Measurements from ENCODE around the gene CLEC10A. TPM values are rescaled to one million over a fixed set of nuclear protein-coding genes. Genes with fewer than 3 reads are reported as not detected.

CLEC10A gene
- polyA plus RNA-seq, 1 donor: 9.7 TPM

DNA sequence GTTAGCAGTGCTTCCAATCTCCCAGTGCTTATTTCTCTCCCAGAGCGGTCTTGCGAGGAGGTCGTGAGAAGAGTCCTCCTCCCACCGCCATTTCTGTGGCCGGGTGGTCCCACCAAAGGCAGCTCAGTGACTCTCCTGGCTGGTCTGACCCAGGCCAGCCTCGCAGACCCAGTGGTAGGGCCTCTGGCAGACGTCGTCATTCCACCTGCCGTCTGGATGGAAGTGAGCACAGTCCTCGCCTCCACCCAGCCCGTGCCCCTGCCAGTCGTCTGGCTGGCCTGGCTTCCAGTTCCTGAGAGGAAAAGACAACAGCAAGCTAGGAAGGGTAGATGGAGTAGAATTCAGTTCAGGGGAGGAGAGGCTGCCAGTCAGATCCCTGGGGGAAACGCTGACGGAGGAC lies 5.1 kb downstream of the CLEC10A start:
- H3K27me3 ChIP-seq (ENCODE audit: control insufficient read depth, insufficient read depth, low read length): peaks cover 2% of the 10 kb centered on the region
- no peak overlapping the region for H3K4me3 ChIP-seq (ENCODE audit: low read length)
- no peaks in the 10 kb centered on the region for H3K9me3 ChIP-seq (ENCODE audit: control insufficient read depth, low read depth, low read length)
- H3K36me3 ChIP-seq (ENCODE audit: control insufficient read depth, insufficient read depth, low read length): no peaks in the 10 kb centered on the region
- no peak for DNase-seq
- no peak overlapping the region for H3K27ac ChIP-seq (ENCODE audit: low read length)
- H3K4me1 ChIP-seq (ENCODE audit: control insufficient read depth, insufficient read depth, low read length): no peaks in the 10 kb centered on the region
- WGBS (ENCODE audit: insufficient coverage, low lambda C conversion rate): no CpG with 5 or more reads among the region's 14 CpGs

DNA sequence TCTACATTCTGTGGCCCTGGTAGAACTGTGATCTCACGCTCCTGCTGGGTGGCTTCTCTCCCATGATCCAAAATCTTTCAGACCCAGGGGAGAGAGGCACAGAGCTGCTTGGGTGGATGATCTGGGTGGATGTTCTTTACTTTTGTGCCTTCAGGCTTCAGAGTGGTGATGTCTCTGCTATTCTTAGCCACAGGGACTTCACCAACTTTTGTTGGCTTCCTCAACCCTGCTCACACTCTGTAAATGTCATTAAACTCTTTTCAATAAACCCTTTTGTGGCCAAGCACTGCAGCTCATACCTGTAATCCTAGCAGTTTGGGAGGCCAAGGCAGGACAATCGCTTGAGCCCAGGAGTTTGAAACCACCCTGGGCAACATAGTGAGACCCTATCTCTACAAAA lies 7.6 kb downstream of the CLEC10A start:
- peaks cover 2% of the 10 kb centered on the region for H3K27me3 ChIP-seq (ENCODE audit: control insufficient read depth, insufficient read depth, low read length)
- peaks cover 3% of the 10 kb centered on the region for H3K9me3 ChIP-seq (ENCODE audit: control insufficient read depth, low read depth, low read length)
- WGBS (ENCODE audit: insufficient coverage, low lambda C conversion rate): no CpG with 5 or more reads among the region's 2 CpGs
- H3K27ac ChIP-seq (ENCODE audit: low read length): no peak overlapping the region
- no peak for DNase-seq
- no peak overlapping the region for H3K4me3 ChIP-seq (ENCODE audit: low read length)
- H3K4me1 ChIP-seq (ENCODE audit: control insufficient read depth, insufficient read depth, low read length): no peaks in the 10 kb centered on the region
- no peaks in the 10 kb centered on the region for H3K36me3 ChIP-seq (ENCODE audit: control insufficient read depth, insufficient read depth, low read length)

DNA sequence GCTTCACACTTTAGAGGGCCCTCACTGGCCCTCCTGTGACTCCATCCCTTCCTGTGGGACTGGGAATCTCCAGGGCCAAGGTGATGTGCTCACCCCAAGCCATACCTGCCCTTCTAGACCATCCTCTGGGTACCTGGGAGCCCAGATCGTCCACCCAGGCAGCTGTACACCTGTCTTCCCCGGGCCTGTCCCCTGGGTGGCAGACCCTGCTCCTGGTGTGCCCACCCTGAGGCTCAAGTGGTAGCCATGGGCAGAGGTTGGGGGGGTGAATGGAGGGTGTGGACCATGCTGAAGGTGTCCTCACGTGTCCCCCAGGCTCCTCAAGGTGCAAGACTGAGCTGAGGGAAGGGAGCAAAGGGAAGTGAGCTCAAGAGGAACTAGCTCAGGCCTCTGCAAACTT lies 9.3 kb downstream of the CLEC10A start:
- DNase-seq: no peak
- peaks cover 2% of the 10 kb centered on the region for H3K27me3 ChIP-seq (ENCODE audit: control insufficient read depth, insufficient read depth, low read length)
- no peaks in the 10 kb centered on the region for H3K4me1 ChIP-seq (ENCODE audit: control insufficient read depth, insufficient read depth, low read length)
- H3K4me3 ChIP-seq (ENCODE audit: low read length): no peak overlapping the region
- no peak overlapping the region for H3K27ac ChIP-seq (ENCODE audit: low read length)
- peaks cover 3% of the 10 kb centered on the region for H3K9me3 ChIP-seq (ENCODE audit: control insufficient read depth, low read depth, low read length)
- H3K36me3 ChIP-seq (ENCODE audit: control insufficient read depth, insufficient read depth, low read length): no peaks in the 10 kb centered on the region
- WGBS (ENCODE audit: insufficient coverage, low lambda C conversion rate): no CpG with 5 or more reads among the region's 3 CpGs

DNA sequence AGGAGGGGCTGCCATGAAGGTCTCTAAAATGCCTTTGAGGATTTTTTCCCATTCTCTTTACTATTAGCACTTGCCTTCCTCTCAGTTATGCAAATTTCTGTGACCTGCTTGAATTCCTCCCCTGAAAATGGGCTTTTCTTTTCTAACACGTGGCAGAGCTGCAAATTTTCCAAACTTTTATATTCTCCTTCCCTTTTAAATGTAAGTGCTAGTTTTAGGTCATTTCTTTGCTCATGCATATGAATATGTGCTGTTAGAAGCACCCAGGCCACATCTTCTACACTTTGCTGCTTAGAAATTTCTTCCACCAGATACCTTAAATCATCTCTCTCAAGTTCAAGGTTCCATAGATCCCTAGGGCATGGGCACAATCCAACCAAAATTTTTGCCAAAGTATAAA lies 11.8 kb downstream of the CLEC10A start:
- WGBS (ENCODE audit: insufficient coverage, low lambda C conversion rate): 10% methylated on average over 1 of the region's 1 CpG

DNA sequence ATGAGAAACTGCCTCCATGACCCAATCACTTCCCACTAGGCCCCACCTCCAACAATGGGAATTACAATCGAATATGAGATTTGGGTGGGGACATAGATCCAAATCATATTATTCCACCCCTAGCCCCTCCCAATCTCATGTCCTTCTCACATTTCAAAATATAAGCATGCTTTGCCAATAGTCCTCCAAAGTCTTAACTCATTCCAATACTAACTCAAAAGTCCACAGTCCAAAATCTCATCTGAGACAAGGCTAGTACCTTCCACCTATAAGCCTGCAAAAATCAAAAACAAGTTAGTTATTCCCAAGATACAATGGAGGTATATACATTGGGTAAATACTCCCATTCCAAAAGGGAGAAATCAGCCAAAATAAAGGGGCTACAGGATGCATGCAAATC lies 12.9 kb downstream of the CLEC10A start:
- Histone ChIP-seq H3K27ac (ENCODE audit: low read length) (no peak overlapping the region), H3K9me3 (ENCODE audit: control insufficient read depth, low read depth, low read length) (peaks cover 3% of the 10 kb centered on the region), H3K4me1 (ENCODE audit: control insufficient read depth, insufficient read depth, low read length) (no peaks in the 10 kb centered on the region), H3K27me3 (ENCODE audit: control insufficient read depth, insufficient read depth, low read length) (peaks cover 2% of the 10 kb centered on the region), H3K36me3 (ENCODE audit: control insufficient read depth, insufficient read depth, low read length) (no peaks in the 10 kb centered on the region), H3K4me3 (ENCODE audit: low read length) (no peak overlapping the region)
- WGBS (ENCODE audit: insufficient coverage, low lambda C conversion rate): no CpG with 5 or more reads among the region's 1 CpG
- no peak for DNase-seq

More for the DNA sequence above, 11.8 kb downstream of the CLEC10A start:
- no peak for DNase-seq
- Histone ChIP-seq H3K27me3 (ENCODE audit: control insufficient read depth, insufficient read depth, low read length) (peaks cover 2% of the 10 kb centered on the region), H3K9me3 (ENCODE audit: control insufficient read depth, low read depth, low read length) (peaks cover 3% of the 10 kb centered on the region), H3K36me3 (ENCODE audit: control insufficient read depth, insufficient read depth, low read length) (no peaks in the 10 kb centered on the region), H3K4me3 (ENCODE audit: low read length) (no peak overlapping the region), H3K27ac (ENCODE audit: low read length) (no peak overlapping the region), H3K4me1 (ENCODE audit: control insufficient read depth, insufficient read depth, low read length) (no peaks in the 10 kb centered on the region)

DNA sequence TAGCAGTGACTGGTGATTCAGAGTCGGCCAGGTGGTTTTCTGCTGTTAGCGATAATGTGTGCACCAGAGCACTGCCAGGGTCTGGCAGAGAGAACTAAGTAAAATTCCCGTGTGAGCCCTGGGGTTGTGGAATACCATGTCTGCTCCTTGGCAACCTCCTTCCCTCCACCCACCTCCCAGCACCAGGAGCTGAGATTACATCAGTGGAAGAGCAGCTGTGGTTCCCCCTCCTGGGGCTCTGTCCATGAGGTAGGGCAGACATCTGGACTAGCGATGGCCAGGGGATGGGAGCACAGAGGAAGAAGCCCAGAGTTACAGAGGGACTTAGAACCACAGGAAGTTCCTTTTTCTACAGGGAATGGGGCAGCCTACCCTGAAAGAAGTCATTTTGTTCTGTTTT lies 15.8 kb downstream of the CLEC10A start:
- no peaks in the 10 kb centered on the region for H3K4me1 ChIP-seq (ENCODE audit: control insufficient read depth, insufficient read depth, low read length)
- no peak for DNase-seq
- WGBS (ENCODE audit: insufficient coverage, low lambda C conversion rate): no CpG with 5 or more reads among the region's 4 CpGs

DNA sequence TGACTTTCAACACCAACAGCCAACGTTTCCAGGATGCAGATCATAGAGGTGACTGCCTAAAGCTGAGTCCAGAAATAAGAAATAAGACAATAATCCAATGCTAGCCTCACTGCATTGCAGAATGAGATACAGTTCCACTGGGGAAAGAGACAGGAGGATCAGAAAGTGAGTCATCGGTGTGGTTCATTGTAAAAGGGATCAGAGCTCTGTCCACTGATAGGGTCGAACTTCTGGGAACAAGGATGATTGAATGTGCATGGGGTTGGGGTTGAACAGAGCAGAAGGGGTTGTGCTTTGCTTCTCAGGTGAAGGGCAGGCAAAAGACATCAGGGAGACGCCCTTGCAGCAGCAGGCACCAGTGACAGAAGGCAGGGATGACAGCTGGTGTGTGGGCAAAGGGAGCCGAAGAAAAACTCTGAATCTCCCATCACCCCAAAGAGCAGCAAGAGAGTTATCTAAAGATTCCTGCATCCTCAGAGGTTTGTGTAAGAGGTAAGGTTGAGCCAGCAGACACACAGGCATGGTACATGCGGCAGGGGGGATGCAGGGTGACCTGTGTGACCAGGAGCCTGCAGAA lies 16.4 kb downstream of the CLEC10A start:
- no peak overlapping the region for H3K27ac ChIP-seq (ENCODE audit: low read length)
- 14% methylated on average over 1 of the region's 6 CpGs for WGBS (ENCODE audit: insufficient coverage, low lambda C conversion rate)
- no peak for DNase-seq
- H3K4me1 ChIP-seq (ENCODE audit: control insufficient read depth, insufficient read depth, low read length): no peaks in the 10 kb centered on the region
- H3K36me3 ChIP-seq (ENCODE audit: control insufficient read depth, insufficient read depth, low read length): no peaks in the 10 kb centered on the region
- peaks cover 2% of the 10 kb centered on the region for H3K27me3 ChIP-seq (ENCODE audit: control insufficient read depth, insufficient read depth, low read length)
- no peaks in the 10 kb centered on the region for H3K9me3 ChIP-seq (ENCODE audit: control insufficient read depth, low read depth, low read length)
- H3K4me3 ChIP-seq (ENCODE audit: low read length): no peak overlapping the region

More for the DNA sequence above, 15.8 kb downstream of the CLEC10A start:
- H3K27me3 ChIP-seq (ENCODE audit: control insufficient read depth, insufficient read depth, low read length): peaks cover 2% of the 10 kb centered on the region
- H3K36me3 ChIP-seq (ENCODE audit: control insufficient read depth, insufficient read depth, low read length): no peaks in the 10 kb centered on the region
- H3K4me3 ChIP-seq (ENCODE audit: low read length): no peak overlapping the region
- peaks cover under 1% of the 10 kb centered on the region for H3K9me3 ChIP-seq (ENCODE audit: control insufficient read depth, low read depth, low read length)
- no peak overlapping the region for H3K27ac ChIP-seq (ENCODE audit: low read length)

DNA sequence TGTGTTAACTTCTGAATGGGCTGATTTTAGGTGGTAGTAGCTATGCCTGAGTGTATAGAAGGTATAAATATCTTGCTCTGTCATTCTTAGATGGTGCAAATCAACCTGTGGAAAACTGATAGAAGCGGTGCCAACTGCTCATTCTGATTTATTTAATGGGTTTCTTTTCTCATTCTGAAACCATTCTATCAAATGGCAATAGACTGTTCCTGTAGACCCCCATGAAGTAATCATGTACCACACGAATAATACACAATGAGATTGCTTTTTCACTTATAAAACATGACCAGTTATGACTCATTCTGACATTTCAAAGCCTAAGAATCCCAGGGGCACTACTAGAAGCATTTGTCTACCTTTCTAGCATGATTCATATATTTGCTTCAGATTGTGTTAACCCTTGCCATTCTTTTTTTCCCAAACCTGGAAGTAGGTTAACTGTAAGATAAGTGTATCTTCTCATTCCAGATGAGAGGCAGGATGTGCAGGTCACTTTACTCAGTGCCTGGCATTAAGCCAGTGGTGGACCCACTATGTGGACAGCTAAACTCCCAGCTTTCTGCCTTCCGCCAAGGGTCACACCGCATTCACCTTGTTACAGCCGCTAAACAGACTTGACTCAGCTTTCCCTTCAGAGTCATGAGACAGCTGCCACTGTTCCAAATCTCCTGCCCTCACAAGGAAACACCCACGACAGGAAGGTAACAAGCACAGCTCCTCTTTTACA lies 19.7 kb downstream of the CLEC10A start:
- Histone ChIP-seq H3K27me3 (ENCODE audit: control insufficient read depth, insufficient read depth, low read length) (peaks cover 2% of the 10 kb centered on the region), H3K36me3 (ENCODE audit: control insufficient read depth, insufficient read depth, low read length) (no peaks in the 10 kb centered on the region), H3K9me3 (ENCODE audit: control insufficient read depth, low read depth, low read length) (no peaks in the 10 kb centered on the region), H3K4me3 (ENCODE audit: low read length) (no peak overlapping the region), H3K4me1 (ENCODE audit: control insufficient read depth, insufficient read depth, low read length) (no peaks in the 10 kb centered on the region), H3K27ac (ENCODE audit: low read length) (no peak overlapping the region)
- 67% methylated on average over 3 of the region's 6 CpGs for WGBS (ENCODE audit: insufficient coverage, low lambda C conversion rate)
- DNase-seq: no peak

DNA sequence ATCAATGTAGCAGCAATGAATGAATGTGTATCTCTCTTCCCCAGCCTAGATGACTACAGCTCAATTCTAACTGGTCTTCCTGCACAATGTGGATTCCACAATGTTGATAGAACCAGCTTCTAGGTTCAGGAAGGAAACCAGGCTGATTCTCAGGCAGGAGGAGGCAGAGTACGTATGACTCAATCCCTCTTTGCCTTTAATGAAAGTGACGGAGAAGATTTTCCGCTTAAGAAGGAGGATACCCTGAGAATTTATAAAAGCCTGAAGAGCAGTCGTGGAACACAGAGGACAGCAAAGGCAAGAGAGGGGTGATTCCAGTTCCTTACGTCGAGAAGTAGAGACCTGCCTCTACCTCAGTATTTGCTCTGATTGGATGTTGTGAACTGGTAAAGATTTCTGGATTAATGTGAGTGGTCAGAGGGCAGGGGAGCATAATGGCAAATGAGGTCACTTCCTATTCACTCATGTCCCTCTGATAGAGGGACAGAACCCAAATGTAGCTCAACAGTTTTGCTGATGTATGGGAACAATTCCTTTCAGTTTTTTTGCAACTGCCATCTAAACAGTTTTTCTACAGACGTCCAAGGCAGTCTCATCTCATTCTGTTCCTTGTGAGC lies 21.1 kb downstream of the CLEC10A start:
- Histone ChIP-seq H3K4me1 (ENCODE audit: control insufficient read depth, insufficient read depth, low read length) (no peaks in the 10 kb centered on the region), H3K27me3 (ENCODE audit: control insufficient read depth, insufficient read depth, low read length) (peaks cover 2% of the 10 kb centered on the region), H3K36me3 (ENCODE audit: control insufficient read depth, insufficient read depth, low read length) (no peaks in the 10 kb centered on the region), H3K4me3 (ENCODE audit: low read length) (no peak overlapping the region), H3K9me3 (ENCODE audit: control insufficient read depth, low read depth, low read length) (no peaks in the 10 kb centered on the region), H3K27ac (ENCODE audit: low read length) (no peak overlapping the region)
- no peak for DNase-seq
- 77% methylated on average over 4 of the region's 7 CpGs for WGBS (ENCODE audit: insufficient coverage, low lambda C conversion rate)

DNA sequence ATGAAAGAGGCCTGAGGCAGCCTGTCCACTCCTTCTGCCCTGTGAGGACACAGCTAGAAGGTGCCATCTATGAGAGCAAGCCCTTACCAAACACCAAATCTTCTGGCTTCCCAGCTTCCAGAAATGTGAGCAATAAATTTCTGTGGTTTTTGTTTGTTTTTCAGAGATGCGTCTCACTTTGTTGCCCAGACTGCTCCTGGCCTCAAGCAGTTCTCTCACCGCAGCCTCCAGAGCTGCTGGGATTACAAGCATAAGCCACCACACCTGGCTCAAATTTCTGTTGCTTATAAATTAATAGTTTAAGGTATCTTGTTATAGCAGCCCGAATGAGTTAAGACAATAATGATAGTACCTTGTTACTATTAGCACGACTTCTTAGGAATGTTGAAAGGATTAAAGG lies 23.7 kb downstream of the CLEC10A start:
- no peak overlapping the region for H3K27ac ChIP-seq (ENCODE audit: low read length)
- H3K9me3 ChIP-seq (ENCODE audit: control insufficient read depth, low read depth, low read length): no peaks in the 10 kb centered on the region
- no peaks in the 10 kb centered on the region for H3K36me3 ChIP-seq (ENCODE audit: control insufficient read depth, insufficient read depth, low read length)
- no CpG with 5 or more reads among the region's 4 CpGs for WGBS (ENCODE audit: insufficient coverage, low lambda C conversion rate)
- H3K27me3 ChIP-seq (ENCODE audit: control insufficient read depth, insufficient read depth, low read length): peaks cover 7% of the 10 kb centered on the region
- no peaks in the 10 kb centered on the region for H3K4me1 ChIP-seq (ENCODE audit: control insufficient read depth, insufficient read depth, low read length)
- no peak for DNase-seq
- no peak overlapping the region for H3K4me3 ChIP-seq (ENCODE audit: low read length)
